HG02798 (cell line): ENCODE data around the gene DDX39B.
"Not testable (repeated sequence)": the region's sequence is repeated elsewhere in the genome, so short reads cannot be mapped to it uniquely, and the experiment has no call there.

Experiments
- ATAC-seq: cut with Tn5 transposase; IDR thresholded peaks from one replicate; pipeline ENCODE4 v1.9.1; 2021; ENCODE audit warnings: mild to moderate bottlenecking; ENCODE audit not compliant: unreplicated experiment, poor library complexity

The DDX39B gene

GRCh38 chr6:31541658-31542521 lies at the start of gene DDX39B:
TSS of gene DDX39B (minus strand) at chr6:31542003. CDS start at chr6:31540532, 1,471 bp downstream.
- ATAC-seq = peak; percentile 75

DNA sequence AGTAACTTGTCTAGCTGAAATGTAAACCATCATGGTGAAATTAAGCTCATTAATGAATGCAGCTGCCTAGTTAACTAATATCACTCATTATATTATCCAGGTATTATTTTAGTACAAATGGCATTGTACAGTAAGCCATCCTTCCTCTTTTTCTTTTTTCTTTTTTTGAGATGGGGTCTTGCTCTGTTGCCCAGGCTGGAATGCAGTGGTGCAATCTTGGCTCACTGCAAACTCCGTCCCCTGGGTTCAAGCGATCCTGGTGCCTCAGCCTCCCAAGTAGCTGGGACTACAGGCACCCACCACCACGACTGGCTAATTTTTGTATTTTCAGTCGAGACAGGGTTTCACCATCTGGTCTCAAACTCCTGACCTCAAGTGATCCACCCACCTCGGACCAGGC lies 48.9 kb upstream of the DDX39B start:
- ATAC-seq = not testable (repeated sequence)

GRCh38 chr6:31588871-31589650 lies 47.3 kb upstream of the DDX39B start:
- ATAC-seq = no peak

DNA sequence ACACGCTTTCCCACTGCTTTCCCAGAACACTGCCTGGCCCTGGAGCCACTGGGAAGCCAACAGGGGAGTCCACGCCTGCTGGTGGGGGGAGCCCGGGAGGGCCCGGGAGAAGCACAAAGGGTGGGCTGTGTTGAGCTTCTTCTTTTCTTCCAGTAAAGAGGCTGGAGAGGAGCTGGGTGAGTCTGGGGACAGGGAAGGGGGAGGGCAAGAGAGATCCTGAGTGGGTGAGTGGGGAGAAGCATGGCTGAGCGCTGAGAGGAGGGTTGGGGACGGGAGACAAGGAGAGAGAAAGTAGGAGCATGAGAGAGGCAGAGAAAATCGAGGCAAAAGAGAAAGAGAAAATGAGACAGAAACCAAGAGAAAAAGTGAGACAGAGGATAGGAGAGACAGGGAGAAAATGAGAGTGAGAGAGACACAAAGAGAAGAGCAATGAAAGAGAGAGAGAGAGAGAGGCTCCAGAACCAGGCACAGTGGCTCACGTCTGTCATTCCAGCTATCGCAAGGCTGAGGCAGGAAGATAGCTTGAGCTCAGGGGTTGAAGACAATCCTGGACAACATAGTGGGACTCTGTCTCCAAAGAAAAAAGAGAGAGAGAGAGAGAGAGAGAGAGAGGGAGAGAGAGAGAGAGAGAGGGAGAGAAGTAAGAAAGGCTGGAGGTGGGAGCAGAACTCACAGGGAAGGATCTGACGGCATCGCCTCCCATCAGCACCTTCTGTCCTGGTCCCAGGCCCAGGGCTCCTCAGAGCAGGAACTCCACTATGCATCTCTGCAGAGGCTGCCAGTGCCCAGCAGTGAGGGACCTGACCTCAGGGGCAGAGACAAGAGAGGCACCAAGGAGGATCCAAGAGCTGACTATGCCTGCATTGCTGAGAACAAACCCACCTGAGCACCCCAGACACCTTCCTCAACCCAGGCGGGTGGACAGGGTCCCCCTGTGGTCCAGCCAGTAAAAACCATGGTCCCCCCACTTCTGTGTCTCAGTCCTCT lies 46.3 kb upstream of the DDX39B start:
- ATAC-seq = no peak

DNA sequence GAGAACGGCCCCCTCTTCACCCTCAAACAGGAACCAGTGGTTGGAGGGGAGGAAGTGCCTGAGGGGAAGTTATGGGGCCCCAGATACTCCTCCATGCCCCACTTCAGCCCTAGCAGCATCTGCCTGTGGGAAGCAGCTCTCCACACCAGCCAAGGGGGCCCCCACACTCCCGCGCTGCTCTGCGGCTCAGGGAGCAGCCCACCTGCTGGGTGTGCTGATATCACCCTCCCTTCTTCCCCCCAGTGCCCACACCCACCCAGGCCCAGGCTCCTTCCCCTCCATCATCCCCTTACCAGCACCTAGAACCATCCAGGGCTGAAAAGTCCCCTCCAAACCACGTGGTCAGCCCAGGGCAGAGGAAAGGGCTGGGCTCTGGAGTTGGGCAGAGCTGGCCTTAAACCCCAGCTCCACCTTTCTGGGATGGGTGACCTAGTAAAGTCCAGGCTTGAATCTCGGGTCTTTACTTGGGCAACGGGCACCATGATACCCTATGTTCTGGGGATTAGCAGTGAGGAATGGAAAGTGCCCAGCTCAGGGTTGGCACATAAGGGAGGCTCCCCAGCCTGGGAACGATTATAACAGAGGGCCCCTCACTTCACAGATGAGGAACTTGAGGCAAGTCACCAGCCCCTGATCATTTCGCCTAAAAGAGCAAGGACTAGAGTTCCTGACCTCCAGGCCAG lies 44.9 kb upstream of the DDX39B start:
- ATAC-seq = no peak

DNA sequence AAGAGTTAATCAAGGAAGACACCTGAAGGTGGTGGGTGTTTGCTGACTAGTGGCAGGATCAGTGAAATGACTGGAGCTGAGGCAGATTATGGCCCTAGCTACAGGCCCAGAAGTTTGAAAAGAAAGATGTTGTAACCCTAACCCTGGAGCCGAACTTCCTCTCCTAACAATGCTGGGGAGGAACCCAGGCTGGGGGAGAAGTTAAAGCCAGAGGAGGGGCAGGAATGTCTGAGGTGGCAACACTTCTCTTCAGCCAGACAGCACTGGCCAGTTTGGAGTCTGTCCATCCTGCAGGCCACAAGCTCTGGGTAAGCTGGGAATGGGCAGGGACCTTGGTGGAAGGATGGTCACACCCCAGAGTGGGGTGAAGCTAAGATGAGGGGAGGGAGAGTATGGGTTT lies 44.2 kb upstream of the DDX39B start, which contains the start of gene LST1:
LST1 (plus strand) TSS at position 270 of the 400 bp plus-strand sequence. CDS start 1,023 bp downstream, outside the sequence.
- ATAC-seq = no peak

GRCh38 chr6:31585491-31585890 lies 43.7 kb upstream of the DDX39B start:
- no peak for ATAC-seq

DNA sequence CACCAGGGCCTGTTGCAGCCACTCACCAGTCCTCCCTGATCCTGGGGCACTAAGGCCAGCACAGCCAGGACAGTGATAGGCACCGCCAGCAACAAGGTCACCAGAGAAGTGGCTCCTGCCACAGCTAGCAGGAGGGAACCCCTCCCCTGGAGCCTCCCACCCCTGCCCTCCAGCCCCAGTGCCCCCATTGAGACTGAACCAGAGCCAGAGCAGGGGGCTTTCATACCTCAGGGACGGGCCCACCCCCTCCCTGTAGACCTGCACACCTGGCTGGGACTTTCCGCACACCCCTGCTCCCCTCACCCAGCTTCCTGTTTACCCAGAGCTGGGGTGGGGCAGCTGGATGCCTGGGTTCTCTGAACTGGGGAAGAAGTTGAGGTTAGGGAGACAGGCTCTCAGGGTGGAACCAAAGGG lies 40.4 kb upstream of the DDX39B start, which contains the start of gene LTB:
LTB (minus strand) TSS at position 195 of the 414 bp plus-strand sequence; CDS start at position 188, 7 bp downstream.
- no peak for ATAC-seq

- no peak for ATAC-seq
Observed at GRCh38 chr6:31581434-31582229, 39.8 kb upstream of the DDX39B start.

GRCh38 chr6:31580807-31581433 lies 39.1 kb upstream of the DDX39B start:
- ATAC-seq = peak; percentile 68

GRCh38 chr6:31580438-31580740 lies 38.6 kb upstream of the DDX39B start:
- ATAC-seq = no peak

GRCh38 chr6:31579546-31580437 lies 38.0 kb upstream of the DDX39B start:
- no peak for ATAC-seq

- ATAC-seq = no peak
Observed at GRCh38 chr6:31579119-31579505, 37.3 kb upstream of the DDX39B start.

- ATAC-seq = no peak
Observed at GRCh38 chr6:31578184-31579118, 36.6 kb upstream of the DDX39B start.

DNA sequence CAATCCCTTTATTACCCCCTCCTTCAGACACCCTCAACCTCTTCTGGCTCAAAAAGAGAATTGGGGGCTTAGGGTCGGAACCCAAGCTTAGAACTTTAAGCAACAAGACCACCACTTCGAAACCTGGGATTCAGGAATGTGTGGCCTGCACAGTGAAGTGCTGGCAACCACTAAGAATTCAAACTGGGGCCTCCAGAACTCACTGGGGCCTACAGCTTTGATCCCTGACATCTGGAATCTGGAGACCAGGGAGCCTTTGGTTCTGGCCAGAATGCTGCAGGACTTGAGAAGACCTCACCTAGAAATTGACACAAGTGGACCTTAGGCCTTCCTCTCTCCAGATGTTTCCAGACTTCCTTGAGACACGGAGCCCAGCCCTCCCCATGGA lies 35.8 kb upstream of the DDX39B start:
- no peak for ATAC-seq

DNA sequence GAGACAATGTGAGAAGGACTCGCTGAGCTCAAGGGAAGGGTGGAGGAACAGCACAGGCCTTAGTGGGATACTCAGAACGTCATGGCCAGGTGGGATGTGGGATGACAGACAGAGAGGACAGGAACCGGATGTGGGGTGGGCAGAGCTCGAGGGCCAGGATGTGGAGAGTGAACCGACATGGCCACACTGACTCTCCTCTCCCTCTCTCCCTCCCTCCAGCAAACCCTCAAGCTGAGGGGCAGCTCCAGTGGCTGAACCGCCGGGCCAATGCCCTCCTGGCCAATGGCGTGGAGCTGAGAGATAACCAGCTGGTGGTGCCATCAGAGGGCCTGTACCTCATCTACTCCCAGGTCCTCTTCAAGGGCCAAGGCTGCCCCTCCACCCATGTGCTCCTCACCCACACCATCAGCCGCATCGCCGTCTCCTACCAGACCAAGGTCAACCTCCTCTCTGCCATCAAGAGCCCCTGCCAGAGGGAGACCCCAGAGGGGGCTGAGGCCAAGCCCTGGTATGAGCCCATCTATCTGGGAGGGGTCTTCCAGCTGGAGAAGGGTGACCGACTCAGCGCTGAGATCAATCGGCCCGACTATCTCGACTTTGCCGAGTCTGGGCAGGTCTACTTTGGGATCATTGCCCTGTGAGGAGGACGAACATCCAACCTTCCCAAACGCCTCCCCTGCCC lies 35.2 kb upstream of the DDX39B start:
- ATAC-seq = no peak
